LNCaP clone FGC (cell line): ENCODE measurements around the gene ATXN1.

Source experiments
- DNase-seq: peaks from one replicate; pipeline ENCODE4 v3.0.0-alpha.2; 2011; ENCODE audit warnings: low read depth
- H3K4me3 ChIP-seq: 2 replicates; pipeline ENCODE4 v1.5.1; 2011; ENCODE audit warnings: mild to moderate bottlenecking, low read depth, low read length, control low read depth
- TF ChIP-seq, protein P1 (sequence below): IDR thresholded peaks from 2 replicates; pipeline ENCODE4 v1.5.1; 2012; ENCODE audit warnings: mild to moderate bottlenecking; ENCODE audit not compliant: control insufficient read depth, insufficient read depth; ENCODE audit errors: extremely low read depth

ATXN1 gene

DNA sequence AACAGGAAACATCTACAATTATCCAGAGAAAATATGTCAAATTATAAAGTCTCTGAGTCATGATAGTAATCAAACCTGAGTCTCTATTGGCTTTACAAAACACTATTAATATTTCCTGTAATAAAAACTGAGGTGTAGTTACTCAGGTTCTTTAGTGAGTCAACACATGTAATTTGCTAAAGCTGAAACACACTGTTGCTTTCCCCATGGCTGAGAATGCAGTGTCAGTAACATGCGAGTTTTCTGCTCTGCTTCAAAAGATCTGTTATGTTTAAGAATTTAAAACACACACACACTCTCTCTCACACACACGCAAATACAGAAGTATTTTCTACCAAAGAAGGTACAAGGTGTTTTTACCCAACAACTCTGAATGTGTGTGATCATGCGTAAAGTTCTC is 38.6 kb downstream of the ATXN1 start:
- TF ChIP-seq, protein P1, sequence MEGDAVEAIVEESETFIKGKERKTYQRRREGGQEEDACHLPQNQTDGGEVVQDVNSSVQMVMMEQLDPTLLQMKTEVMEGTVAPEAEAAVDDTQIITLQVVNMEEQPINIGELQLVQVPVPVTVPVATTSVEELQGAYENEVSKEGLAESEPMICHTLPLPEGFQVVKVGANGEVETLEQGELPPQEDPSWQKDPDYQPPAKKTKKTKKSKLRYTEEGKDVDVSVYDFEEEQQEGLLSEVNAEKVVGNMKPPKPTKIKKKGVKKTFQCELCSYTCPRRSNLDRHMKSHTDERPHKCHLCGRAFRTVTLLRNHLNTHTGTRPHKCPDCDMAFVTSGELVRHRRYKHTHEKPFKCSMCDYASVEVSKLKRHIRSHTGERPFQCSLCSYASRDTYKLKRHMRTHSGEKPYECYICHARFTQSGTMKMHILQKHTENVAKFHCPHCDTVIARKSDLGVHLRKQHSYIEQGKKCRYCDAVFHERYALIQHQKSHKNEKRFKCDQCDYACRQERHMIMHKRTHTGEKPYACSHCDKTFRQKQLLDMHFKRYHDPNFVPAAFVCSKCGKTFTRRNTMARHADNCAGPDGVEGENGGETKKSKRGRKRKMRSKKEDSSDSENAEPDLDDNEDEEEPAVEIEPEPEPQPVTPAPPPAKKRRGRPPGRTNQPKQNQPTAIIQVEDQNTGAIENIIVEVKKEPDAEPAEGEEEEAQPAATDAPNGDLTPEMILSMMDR, result no peak
- peak overlapping the region; percentile 27; the same call in 1 of the 2 replicates for H3K4me3 ChIP-seq
- no peak for DNase-seq

- TF ChIP-seq, protein P1, result no peak
- peak overlapping the region; percentile 16; the same call in 1 of the 2 replicates for H3K4me3 ChIP-seq
- DNase-seq, result no peak
Measured at GRCh38 chr6:16721977-16722376, 39.3 kb downstream of the ATXN1 start.

DNA sequence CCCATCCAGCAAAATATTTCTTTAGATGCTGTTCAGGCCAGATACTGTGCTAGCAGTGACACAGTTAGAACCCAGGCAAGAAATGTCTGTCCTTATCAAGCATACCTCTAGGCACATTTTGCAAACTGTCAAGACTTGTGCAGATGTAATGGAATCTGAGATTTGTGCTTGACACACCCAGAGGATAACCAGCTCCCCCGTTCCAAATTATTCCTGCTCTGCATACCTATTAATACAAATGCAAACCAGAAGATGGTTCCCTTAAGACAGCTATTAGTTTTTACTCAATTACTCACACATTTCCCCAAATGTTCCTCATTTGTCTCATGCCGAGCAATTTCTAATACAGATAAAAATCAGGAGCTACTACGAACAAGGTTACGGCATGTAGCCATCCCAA is 40.4 kb downstream of the ATXN1 start:
- no peak overlapping the region for H3K4me3 ChIP-seq
- DNase-seq, result no peak
- TF ChIP-seq, protein P1, result no peak

DNA sequence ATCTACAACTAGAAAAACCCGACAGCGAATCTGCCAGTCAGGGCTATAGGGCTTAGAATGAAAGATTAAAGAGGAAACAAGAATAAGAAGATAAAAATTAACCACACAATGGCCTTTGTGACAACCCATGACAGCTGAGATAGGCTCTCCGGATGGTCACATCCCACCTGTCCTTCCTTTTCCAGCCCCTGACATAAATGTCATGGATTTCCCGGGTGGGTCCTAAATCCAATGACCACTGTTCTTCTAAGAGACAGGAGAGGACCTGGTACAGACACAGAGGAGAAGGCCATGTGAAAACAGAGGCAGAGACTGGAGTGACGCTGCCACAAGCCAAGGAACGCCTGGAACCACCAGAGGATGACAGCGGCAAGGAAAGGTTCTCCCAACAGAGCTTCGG is 41.8 kb downstream of the ATXN1 start:
- no peak overlapping the region for H3K4me3 ChIP-seq
- TF ChIP-seq, protein P1, result no peak
- DNase-seq, result no peak

DNA sequence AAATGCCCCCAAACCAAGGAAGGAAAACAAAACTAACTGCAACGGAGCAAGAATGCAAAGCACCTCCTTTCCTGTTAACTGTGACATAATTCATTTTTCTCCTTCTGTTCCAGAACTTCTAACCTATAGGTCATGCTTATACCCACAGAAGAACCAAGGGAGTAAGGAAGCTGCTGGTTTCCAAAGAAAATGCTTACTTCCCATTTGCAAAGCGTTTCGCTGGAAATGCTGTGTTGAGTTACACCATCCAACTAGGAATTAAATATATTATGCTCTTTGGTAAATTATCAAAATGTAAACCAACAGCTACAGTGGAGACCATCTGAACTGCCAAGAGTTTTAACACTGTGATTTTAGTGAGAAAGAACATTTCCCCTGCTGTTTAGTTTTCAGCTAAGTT is 42.9 kb downstream of the ATXN1 start:
- no peak overlapping the region for H3K4me3 ChIP-seq
- TF ChIP-seq, protein P1, result no peak
- DNase-seq, result no peak

DNA sequence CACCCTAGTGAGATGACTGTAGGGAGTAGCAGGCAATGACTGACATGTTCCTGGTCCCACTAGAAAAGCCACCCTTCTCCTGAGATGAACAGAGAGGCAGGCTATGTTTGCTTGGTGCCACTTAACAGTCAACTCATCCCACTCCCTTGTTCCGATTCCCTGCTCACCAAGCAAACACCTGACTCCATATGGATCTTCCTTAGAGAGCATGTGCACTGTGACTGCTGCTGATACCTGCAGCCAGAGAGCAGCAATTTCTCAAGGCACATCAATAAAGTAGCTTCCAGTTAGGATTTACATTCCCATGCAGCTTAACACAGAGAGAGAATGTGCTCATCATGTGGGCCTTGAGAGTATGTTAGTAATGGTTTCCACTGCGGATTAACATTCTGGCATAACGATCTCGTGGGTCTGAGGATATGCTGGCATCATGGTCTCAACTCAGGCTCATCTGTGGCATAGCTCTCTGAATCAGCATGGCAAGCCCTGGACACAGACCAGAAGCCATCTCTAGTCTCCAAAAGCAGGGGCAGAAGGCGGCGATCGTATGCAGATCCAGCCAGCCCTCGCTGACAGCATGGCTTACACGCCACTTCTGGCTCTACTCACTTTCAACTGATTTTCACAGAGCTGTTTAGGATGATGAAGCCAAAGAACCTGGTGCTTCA is 43.9 kb downstream of the ATXN1 start:
- no peak overlapping the region for H3K4me3 ChIP-seq
- TF ChIP-seq, protein P1, result no peak
- no peak for DNase-seq

DNA sequence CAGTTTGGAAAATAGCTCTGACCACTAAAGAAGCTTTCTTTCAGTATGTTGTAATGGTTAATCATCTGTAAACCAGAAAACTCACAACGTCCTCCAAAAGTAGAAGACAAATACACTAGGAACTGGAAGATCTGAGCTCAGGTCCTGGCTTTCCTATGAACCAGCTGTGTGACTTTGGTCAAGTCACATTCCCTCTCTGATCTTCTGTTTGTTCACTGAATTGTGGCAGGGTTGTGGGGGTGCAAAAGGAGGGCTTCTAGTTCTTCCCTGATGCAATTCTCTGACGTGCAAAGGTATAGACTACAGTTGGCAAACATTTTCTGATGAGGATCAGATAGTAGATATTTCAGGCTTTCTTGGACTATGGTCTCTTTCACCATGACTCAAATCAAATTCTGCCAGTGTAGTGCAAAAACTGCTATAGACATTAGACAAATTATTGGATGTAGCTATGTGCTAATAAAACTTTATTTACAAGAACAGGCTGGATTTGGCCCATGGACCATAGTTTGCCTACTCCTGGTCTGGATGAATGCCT is 44.9 kb downstream of the ATXN1 start:
- TF ChIP-seq, protein P1, result no peak
- no peak for DNase-seq
- H3K4me3 ChIP-seq, result no peak overlapping the region
